Pancreas (tissue), 10 donors: Measurements from ENCODE around the gene SOX4. TPM values are rescaled to one million over a fixed set of nuclear protein-coding genes. Genes with fewer than 3 reads are reported as not detected.

ENCODE experiments used
- ATAC-seq, 4 donors: fragments of 200-7000 bp; cut with Tn5 transposase; one replicate each; pipeline versions ENCODE4 v1.8.0 to v1.9.1; 2020; ENCODE audit warnings: mild to moderate bottlenecking in 4 of 4, moderate library complexity in 4 of 4
- DNase-seq, 6 donors: peaks; one replicate each; pipeline ENCODE4 v3.0.0-alpha.2; 2020
- FAIRE-seq: peaks from 2 replicates; lab custom pipeline; 2012; peaks lifted over from hg19 to GRCh38; lab: Jason Lieb, UNC
- H3K27ac ChIP-seq, 4 donors: fragments of 200-600 bp; sonication (generic); 1 replicate in 3 of 4; 2 replicates in 1 of 4; pipeline versions ENCODE4 v1.5.0 to v1.8.0; 2020
- H3K27me3 ChIP-seq, 4 donors: fragments of 200-600 bp; one replicate each; pipeline ENCODE4 v1.8.0; 2021
- H3K36me3 ChIP-seq, 3 donors: fragments of 200-600 bp; sonication (generic) in 1 of 3; one replicate each; pipeline versions ENCODE4 v1.5.0 to v1.8.0; 2020 to 2021
- H3K4me1 ChIP-seq, 3 donors: fragments of 200-600 bp; one replicate each; pipeline ENCODE4 v1.8.0; 2021
- H3K4me3 ChIP-seq, 4 donors: fragments of 200-600 bp; sonication (generic) in 2 of 4; one replicate each; pipeline versions ENCODE4 v1.5.0 to v1.8.0; 2020 to 2021
- H3K9me3 ChIP-seq, 4 donors: fragments of 200-600 bp; one replicate each; pipeline ENCODE4 v1.8.0; 2021
- CTCF ChIP-seq, 4 donors: fragments of 200-600 bp; sonication (generic) in 3 of 4; IDR thresholded peaks; one replicate each; pipeline versions ENCODE4 v1.5.0 to v1.8.0; 2021; ENCODE audit warnings: antibody characterized with exemption in 4 of 4
- WGBS, 2 donors: extraction: QIAGEN DNeasy Blood & Tissue Kit; methylation state at CpG; one replicate each; pipeline ENCODE4 v1.1.7; 2013; 5-methylcytosine and 5-hydroxymethylcytosine counted together
- intact Hi-C, 3 donors: fragments of 100-400 bp; cut with DNase I; formaldehyde crosslinking; loops; one replicate each; pipeline versions ENCODE4 v1.11.1 to v1.14.2; 2022
- polyA plus RNA-seq, 2 donors: library from polyadenylated mRNA; stranded (reverse); fragments of 200-250 nt; gene quantifications; one replicate each; pipeline ENCODE4 v1.2.3, GENCODE V29; 2013
- total RNA-seq, 6 donors: library from RNA; stranded (reverse); fragmentation: NEBNext Ultra II Directional in 4 of 6; extraction: Animal tissue kit (Norgen Biotek cat#: 25700) in 4 of 6; gene quantifications; one replicate each; pipeline versions ENCODE4 v1.2.1 to v1.2.4, GENCODE V29; 2021 to 2023
- donor health status: healthy with polysubstance abuse.
- donor health status: DM: no; HTN: no; CAD: no; lungs with moderate emphysema.
- donor health status: DM: no; HTN: no; CAD: no.
- donor health status: control.
- donor health status: control.
- donor health status: Bipolar disorder and iron deficiency.
- donor health status: DM: yes; HTN: yes; CAD: no.
- donor health status: DM: no; HTN: no; CAD: no.
- donor health status: DM: no; HTN: no; CAD: no.
- donor health status: DM: yes; HTN: yes; CAD: no.

The SOX4 gene
- total and polyA plus RNA-seq, 8 donors, result 4.7 to 61.9 (median 10.9) TPM

- Histone ChIP-seq H3K36me3 (no peaks in the 10 kb centered on the region), H3K4me1 (no peaks in the 10 kb centered on the region), H3K27me3 (no peaks in the 10 kb centered on the region), H3K4me3 (no peak overlapping the region), H3K9me3 (no peaks in the 10 kb centered on the region), H3K27ac (no peak overlapping the region)
- FAIRE-seq (no peak), DNase-seq (no peak), ATAC-seq (no peak)
- no peak for TF ChIP-seq CTCF (IDR thresholded peaks at IDR 0.05)
- intact Hi-C loops, result no loop called here
- WGBS, 2 donors, result 90 to 98% methylated on average over 5 of the region's 5 CpGs
These were observed 16.8 kb downstream of the SOX4 start for GRCh38 chr6:21610341-21610740.

- 86 to 89% methylated on average over 3 of the region's 3 CpGs for WGBS, 2 donors
- no peak for FAIRE-seq
These were observed 17.9 kb downstream of the SOX4 start for GRCh38 chr6:21611485-21611884.

GRCh38 chr6:21612067-21612745, 18.7 kb downstream of the SOX4 start:
- no peak for ATAC-seq
- H3K4me1 ChIP-seq, result no peaks in the 10 kb centered on the region
- H3K9me3 ChIP-seq, result no peaks in the 10 kb centered on the region
- no peak for TF ChIP-seq CTCF (IDR thresholded peaks at IDR 0.05)
- intact Hi-C loops, result no loop called here
- no peak overlapping the region for H3K4me3 ChIP-seq
- DNase-seq, result no peak
- H3K27ac ChIP-seq, result no peak overlapping the region
- H3K27me3 ChIP-seq, result no peaks in the 10 kb centered on the region
- H3K36me3 ChIP-seq, result no peaks in the 10 kb centered on the region
- 87 to 92% methylated on average over 6 of the region's 6 CpGs for WGBS, 2 donors
- FAIRE-seq, result no peak

More at GRCh38 chr6:21611485-21611884, 17.9 kb downstream of the SOX4 start:
- no peak for TF ChIP-seq CTCF (IDR thresholded peaks at IDR 0.05)
- H3K36me3 ChIP-seq, result no peaks in the 10 kb centered on the region
- H3K4me1 ChIP-seq, result no peaks in the 10 kb centered on the region
- H3K9me3 ChIP-seq, result no peaks in the 10 kb centered on the region
- intact Hi-C loops, result no loop called here
- DNase-seq, result no peak
- no peak for ATAC-seq
- H3K4me3 ChIP-seq, result no peak overlapping the region
- no peaks in the 10 kb centered on the region for H3K27me3 ChIP-seq
- H3K27ac ChIP-seq, result no peak overlapping the region

GRCh38 chr6:21613809-21614208, 20.3 kb downstream of the SOX4 start:
- Histone ChIP-seq H3K4me1 (no peaks in the 10 kb centered on the region), H3K27me3 (no peaks in the 10 kb centered on the region), H3K27ac (no peak overlapping the region), H3K4me3 (no peak overlapping the region), H3K9me3 (no peaks in the 10 kb centered on the region), H3K36me3 (no peaks in the 10 kb centered on the region)
- DNase-seq, result no peak
- 48 to 60% methylated on average over 2 of the region's 2 CpGs for WGBS, 2 donors
- no peak for ATAC-seq
- no peak for FAIRE-seq
- no peak for TF ChIP-seq CTCF (IDR thresholded peaks at IDR 0.05)
- intact Hi-C loops, result no loop called here

- no peaks in the 10 kb centered on the region for H3K27me3 ChIP-seq
- no peaks in the 10 kb centered on the region for H3K9me3 ChIP-seq
- no peaks in the 10 kb centered on the region for H3K36me3 ChIP-seq
- H3K4me3 ChIP-seq, result no peak overlapping the region
- H3K27ac ChIP-seq, result no peak overlapping the region
- 80 to 90% methylated on average over 4 of the region's 4 CpGs for WGBS, 2 donors
- DNase-seq (no peak), ATAC-seq (no peak), FAIRE-seq (no peak)
- TF ChIP-seq CTCF (IDR thresholded peaks at IDR 0.05), result no peak
- H3K4me1 ChIP-seq, result no peaks in the 10 kb centered on the region
- intact Hi-C loops, result no loop called here
These were observed 20.7 kb downstream of the SOX4 start for GRCh38 chr6:21614226-21614625.
